ENCODE measurements around the gene CACNA1C.
A peak's percentile ranks its signal among the peaks of the same experiment; 100 is the strongest.

CACNA1C gene

DNA sequence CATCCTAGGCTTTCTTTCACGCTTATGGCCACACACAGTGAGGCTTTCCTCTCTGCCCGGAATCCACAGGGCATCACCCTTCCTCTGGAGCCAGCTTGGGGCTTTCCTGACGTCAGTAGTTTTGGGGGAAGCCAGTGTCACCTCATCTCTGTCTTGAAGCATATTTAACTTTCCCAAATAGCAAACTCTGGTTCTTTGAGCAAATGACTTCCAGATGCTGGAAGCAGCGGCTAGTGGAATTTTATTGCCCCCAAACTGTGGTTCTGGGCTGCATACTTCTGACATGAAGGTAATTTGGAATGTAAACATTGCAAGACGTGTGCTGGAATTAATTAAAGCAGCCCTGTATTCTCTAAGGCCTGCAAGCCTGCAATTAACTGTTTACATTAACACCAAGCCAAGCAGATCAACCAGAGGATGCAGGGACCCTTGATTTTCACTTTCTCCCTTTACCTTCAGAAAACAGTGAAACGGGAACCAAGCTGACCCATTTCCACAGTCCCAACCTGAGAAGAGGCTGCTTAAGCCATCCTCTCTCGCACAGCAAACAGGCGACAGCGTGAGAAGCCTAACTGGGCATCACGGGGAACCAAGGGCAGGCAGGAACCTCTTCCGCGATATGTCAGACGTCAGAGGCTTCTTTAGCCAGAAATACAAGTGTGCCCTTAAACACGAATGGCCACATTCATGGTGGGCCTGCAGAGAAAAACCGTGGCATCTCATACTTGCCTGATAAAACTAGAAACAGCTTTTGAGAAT lies 258.4 kb downstream of the CACNA1C start:
- Histone ChIP-seq H3K9me3 (ENCODE audit: control insufficient read depth, low read length) (peaks cover 6% of the 10 kb centered on the region), H3K9ac (ENCODE audit: low read length) (peak overlapping the region; percentile 13), H3K4me1 (ENCODE audit: control insufficient read depth, insufficient read depth, low read length) (peaks cover 14% of the 10 kb centered on the region), H3K36me3 (ENCODE audit: control insufficient read depth, insufficient read depth, low read length, severe bottlenecking) (no peaks in the 10 kb centered on the region), H3K4me3 (ENCODE audit: low read length) (no peak overlapping the region), H3K27me3 (replicated peaks; ENCODE audit: control insufficient read depth, insufficient read depth, low read length) (no peaks in the 10 kb centered on the region)
- peak; percentile 86 for DNase-seq (ENCODE audit: low read depth)

DNA sequence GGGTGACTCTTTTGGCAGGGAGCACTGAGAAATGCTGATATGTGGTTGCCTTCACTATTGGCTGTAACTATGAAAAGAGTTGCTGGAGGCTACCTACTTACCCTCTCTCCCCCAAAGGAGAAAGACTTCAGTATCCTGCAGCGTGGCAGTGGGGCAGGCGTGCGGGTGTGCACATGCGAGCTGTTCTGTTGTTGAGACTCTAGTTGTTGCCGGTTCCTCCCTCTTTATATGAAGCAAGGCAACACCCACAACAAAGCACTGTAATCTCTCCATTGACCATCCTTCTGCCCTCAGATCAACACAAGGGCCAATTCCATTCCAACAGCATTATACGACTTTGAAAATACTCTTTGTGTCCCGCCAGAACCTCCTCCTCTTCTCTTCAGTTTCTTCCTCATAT lies 259.4 kb downstream of the CACNA1C start:
- peaks cover 6% of the 10 kb centered on the region for H3K9me3 ChIP-seq (ENCODE audit: control insufficient read depth, low read length)
- H3K36me3 ChIP-seq (ENCODE audit: control insufficient read depth, insufficient read depth, low read length, severe bottlenecking) = no peaks in the 10 kb centered on the region
- DNase-seq (ENCODE audit: low read depth) = no peak
- no peak overlapping the region for H3K9ac ChIP-seq (ENCODE audit: low read length)
- peaks cover 14% of the 10 kb centered on the region for H3K4me1 ChIP-seq (ENCODE audit: control insufficient read depth, insufficient read depth, low read length)
- H3K27me3 ChIP-seq (replicated peaks; ENCODE audit: control insufficient read depth, insufficient read depth, low read length) = no peaks in the 10 kb centered on the region
- H3K4me3 ChIP-seq (ENCODE audit: low read length) = no peak overlapping the region

DNA sequence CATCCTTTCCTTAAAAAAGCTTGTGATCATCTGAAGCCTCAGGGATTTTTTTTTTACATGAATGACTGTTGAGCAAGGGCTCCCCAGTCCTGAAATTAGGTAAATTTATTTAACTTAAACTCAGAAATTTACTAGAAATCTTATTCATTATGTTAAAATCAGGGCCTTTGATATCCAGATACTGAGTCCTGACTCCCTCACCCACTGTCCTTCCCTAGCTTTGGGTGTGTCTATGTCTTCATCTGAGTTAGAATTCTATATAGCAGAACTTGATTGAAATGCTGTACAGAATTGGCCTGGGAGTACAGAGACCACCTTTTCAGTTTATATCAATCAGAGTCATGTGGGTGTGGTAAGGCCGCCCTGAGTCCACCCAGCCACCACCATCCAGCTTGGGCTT lies 260.0 kb downstream of the CACNA1C start:
- Histone ChIP-seq H3K4me1 (ENCODE audit: control insufficient read depth, insufficient read depth, low read length) (peaks cover 14% of the 10 kb centered on the region), H3K4me3 (ENCODE audit: low read length) (no peak overlapping the region), H3K9ac (ENCODE audit: low read length) (no peak overlapping the region), H3K9me3 (ENCODE audit: control insufficient read depth, low read length) (peaks cover 6% of the 10 kb centered on the region), H3K36me3 (ENCODE audit: control insufficient read depth, insufficient read depth, low read length, severe bottlenecking) (no peaks in the 10 kb centered on the region), H3K27me3 (replicated peaks; ENCODE audit: control insufficient read depth, insufficient read depth, low read length) (no peaks in the 10 kb centered on the region)
- DNase-seq (ENCODE audit: low read depth) = no peak

DNA sequence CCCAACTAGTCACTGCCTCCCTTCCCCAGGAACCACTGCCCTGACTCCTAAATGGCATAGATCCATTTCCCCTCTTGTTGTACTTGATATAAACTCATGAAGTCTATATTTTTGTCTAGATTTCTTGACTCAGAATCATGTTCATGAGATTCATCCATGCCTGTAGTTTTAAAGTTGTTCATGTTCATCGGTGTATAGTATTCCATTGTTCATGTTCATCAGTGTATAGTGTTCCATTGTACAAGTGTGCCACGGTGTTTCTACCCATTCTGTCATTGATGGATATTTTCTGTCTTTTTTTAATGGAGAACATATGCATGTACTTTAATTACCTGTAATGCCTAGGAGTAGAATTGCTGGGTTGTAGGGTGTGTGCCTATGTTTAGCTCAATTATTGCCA lies 261.7 kb downstream of the CACNA1C start:
- Histone ChIP-seq H3K4me3 (ENCODE audit: low read length) (no peak overlapping the region), H3K9ac (ENCODE audit: low read length) (no peak overlapping the region), H3K27me3 (replicated peaks; ENCODE audit: control insufficient read depth, insufficient read depth, low read length) (no peaks in the 10 kb centered on the region), H3K36me3 (ENCODE audit: control insufficient read depth, insufficient read depth, low read length, severe bottlenecking) (no peaks in the 10 kb centered on the region), H3K4me1 (ENCODE audit: control insufficient read depth, insufficient read depth, low read length) (peaks cover 22% of the 10 kb centered on the region), H3K9me3 (ENCODE audit: control insufficient read depth, low read length) (no peaks in the 10 kb centered on the region)
- DNase-seq (ENCODE audit: low read depth) = no peak

DNA sequence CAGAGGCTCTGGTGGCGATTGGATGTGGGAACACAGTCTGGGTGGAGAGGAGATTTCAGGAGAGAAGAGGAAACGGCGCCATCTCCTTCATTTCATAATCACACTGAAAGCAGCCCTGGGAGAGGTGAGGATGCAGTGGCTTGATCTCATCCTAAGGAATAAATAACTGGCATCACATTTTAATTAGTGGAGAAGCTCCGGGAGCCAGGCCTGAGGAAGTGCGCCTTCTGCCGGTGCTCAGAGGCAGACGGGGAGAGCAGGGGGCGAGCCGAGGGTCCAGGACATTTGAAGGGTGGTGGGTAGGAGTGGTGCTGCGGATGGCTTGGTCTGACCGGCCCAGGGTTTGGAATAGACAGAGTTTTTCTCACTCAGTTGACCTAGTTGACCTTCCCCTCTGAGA lies 265.0 kb downstream of the CACNA1C start:
- H3K4me1 ChIP-seq (ENCODE audit: control insufficient read depth, insufficient read depth, low read length) = peaks cover 23% of the 10 kb centered on the region
- H3K9me3 ChIP-seq (ENCODE audit: control insufficient read depth, low read length) = no peaks in the 10 kb centered on the region
- DNase-seq (ENCODE audit: low read depth) = no peak

DNA sequence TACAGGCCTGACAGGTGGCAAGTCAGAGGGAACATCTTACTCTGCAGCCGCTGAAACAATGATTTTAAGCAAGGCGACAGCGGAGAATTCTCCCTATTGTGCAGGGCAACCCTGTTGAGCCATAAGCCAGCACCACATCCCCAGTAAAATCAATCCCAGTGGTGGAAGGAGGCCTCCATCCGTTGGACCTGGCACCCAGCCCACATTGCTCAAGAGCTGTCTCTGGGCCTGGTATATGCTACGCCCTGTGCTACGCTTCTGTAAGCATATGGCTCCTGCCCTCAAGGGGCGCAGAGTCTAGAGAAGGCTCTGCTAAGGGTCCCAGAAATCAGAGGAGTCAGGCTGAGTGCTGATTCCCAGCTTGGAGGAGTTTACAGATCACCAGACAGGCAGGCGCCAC lies 265.5 kb downstream of the CACNA1C start:
- DNase-seq (ENCODE audit: low read depth) = peak; percentile 15
- no peaks in the 10 kb centered on the region for H3K9me3 ChIP-seq (ENCODE audit: control insufficient read depth, low read length)
- H3K4me3 ChIP-seq (ENCODE audit: low read length) = no peak overlapping the region
- H3K9ac ChIP-seq (ENCODE audit: low read length) = no peak overlapping the region
- H3K27me3 ChIP-seq (replicated peaks; ENCODE audit: control insufficient read depth, insufficient read depth, low read length) = no peaks in the 10 kb centered on the region
- H3K4me1 ChIP-seq (ENCODE audit: control insufficient read depth, insufficient read depth, low read length) = peaks cover 23% of the 10 kb centered on the region
- H3K36me3 ChIP-seq (ENCODE audit: control insufficient read depth, insufficient read depth, low read length, severe bottlenecking) = no peaks in the 10 kb centered on the region

More for the DNA sequence above, 265.0 kb downstream of the CACNA1C start:
- Histone ChIP-seq H3K36me3 (ENCODE audit: control insufficient read depth, insufficient read depth, low read length, severe bottlenecking) (no peaks in the 10 kb centered on the region), H3K9ac (ENCODE audit: low read length) (no peak overlapping the region), H3K27me3 (replicated peaks; ENCODE audit: control insufficient read depth, insufficient read depth, low read length) (no peaks in the 10 kb centered on the region), H3K4me3 (ENCODE audit: low read length) (no peak overlapping the region)

DNA sequence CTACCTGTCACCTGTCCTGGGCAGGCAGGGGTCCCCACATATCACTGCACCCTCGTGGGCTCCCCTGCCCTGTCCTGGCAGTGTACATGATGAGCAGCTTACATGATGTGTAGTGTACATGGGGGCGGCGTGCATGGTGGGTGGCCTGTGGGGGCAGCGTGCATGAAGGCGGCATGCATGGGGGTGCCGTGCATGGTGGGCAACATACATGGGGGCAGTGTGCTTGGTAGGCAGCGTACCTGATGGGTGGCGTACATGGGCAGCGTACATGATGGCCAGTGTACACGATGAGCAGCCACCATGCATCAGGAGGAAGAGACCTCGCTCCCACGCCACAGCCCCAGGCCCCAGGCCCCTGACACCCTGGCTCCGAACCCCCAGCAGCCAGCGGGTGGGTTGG lies 266.3 kb downstream of the CACNA1C start:
- no peaks in the 10 kb centered on the region for H3K9me3 ChIP-seq (ENCODE audit: control insufficient read depth, low read length)
- DNase-seq (ENCODE audit: low read depth) = no peak
- H3K4me3 ChIP-seq (ENCODE audit: low read length) = no peak overlapping the region
- H3K9ac ChIP-seq (ENCODE audit: low read length) = no peak overlapping the region
- no peaks in the 10 kb centered on the region for H3K36me3 ChIP-seq (ENCODE audit: control insufficient read depth, insufficient read depth, low read length, severe bottlenecking)
- no peaks in the 10 kb centered on the region for H3K27me3 ChIP-seq (replicated peaks; ENCODE audit: control insufficient read depth, insufficient read depth, low read length)
- H3K4me1 ChIP-seq (ENCODE audit: control insufficient read depth, insufficient read depth, low read length) = peaks cover 31% of the 10 kb centered on the region

DNA sequence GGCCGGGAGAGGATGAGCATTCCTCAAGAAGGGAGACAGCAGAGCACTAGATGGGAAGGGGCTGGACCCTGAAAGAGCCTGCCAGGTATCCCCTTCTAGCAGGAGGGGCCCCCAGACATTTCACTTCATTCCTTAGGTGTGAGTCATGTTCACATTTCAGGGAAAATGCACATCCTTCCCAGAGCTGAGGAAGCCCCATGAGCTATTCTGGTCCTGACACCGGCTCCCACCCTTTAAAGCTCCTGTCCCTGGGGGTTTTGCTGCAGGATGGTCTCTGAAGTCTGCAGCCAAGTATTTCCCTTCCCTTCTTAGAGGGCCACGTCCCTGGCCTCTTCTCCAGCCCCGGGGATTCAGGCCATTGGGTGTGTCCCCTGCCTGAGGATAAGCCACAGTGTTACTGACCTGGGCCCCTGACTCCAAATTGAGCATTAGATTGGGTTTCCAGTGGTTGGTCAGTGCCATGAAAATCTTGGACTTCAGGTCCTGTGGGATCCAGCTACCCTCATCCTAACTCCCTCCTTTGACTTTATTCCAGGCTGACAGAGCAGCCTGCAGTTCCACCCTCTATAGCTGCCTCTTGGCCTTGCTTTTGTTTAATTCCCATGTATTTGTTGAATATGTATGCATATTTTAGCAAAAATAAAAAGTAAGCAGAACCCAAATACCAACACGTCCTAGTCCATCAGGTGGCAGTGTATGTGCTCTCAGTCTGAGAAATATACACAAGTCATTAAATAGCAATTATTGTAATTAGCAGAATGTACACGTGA lies 267.1 kb downstream of the CACNA1C start:
- Histone ChIP-seq H3K9ac (ENCODE audit: low read length) (peak overlapping the region; percentile 62), H3K36me3 (ENCODE audit: control insufficient read depth, insufficient read depth, low read length, severe bottlenecking) (no peaks in the 10 kb centered on the region), H3K27me3 (replicated peaks; ENCODE audit: control insufficient read depth, insufficient read depth, low read length) (no peaks in the 10 kb centered on the region), H3K4me1 (ENCODE audit: control insufficient read depth, insufficient read depth, low read length) (peaks cover 35% of the 10 kb centered on the region), H3K9me3 (ENCODE audit: control insufficient read depth, low read length) (no peaks in the 10 kb centered on the region), H3K4me3 (ENCODE audit: low read length) (no peak overlapping the region)
- DNase-seq (ENCODE audit: low read depth) = peak; percentile 60

DNA sequence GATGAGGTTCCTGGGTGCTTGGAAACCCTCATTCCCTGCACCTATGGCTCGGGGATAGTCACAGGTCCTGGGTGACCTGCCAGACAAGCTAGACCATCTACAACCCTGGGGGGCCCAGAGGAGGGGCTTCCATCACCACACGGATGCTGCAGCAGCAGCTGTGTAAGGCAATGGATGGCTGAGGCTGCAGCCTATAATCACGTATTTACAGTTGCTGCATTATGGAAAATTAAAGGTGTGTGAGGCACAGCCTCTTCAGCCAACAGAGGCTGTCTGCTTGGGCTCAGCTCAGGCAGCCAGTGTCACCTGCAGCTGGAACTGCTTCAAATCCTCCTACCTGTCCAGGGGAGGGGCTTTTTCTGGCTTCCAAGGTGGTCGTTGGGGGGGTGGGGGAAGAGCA lies 268.1 kb downstream of the CACNA1C start:
- Histone ChIP-seq H3K9ac (ENCODE audit: low read length) (peak overlapping the region; percentile 62), H3K36me3 (ENCODE audit: control insufficient read depth, insufficient read depth, low read length, severe bottlenecking) (no peaks in the 10 kb centered on the region), H3K4me1 (ENCODE audit: control insufficient read depth, insufficient read depth, low read length) (peaks cover 35% of the 10 kb centered on the region), H3K27me3 (replicated peaks; ENCODE audit: control insufficient read depth, insufficient read depth, low read length) (no peaks in the 10 kb centered on the region), H3K4me3 (ENCODE audit: low read length) (no peak overlapping the region), H3K9me3 (ENCODE audit: control insufficient read depth, low read length) (no peaks in the 10 kb centered on the region)
- DNase-seq (ENCODE audit: low read depth) = no peak

DNA sequence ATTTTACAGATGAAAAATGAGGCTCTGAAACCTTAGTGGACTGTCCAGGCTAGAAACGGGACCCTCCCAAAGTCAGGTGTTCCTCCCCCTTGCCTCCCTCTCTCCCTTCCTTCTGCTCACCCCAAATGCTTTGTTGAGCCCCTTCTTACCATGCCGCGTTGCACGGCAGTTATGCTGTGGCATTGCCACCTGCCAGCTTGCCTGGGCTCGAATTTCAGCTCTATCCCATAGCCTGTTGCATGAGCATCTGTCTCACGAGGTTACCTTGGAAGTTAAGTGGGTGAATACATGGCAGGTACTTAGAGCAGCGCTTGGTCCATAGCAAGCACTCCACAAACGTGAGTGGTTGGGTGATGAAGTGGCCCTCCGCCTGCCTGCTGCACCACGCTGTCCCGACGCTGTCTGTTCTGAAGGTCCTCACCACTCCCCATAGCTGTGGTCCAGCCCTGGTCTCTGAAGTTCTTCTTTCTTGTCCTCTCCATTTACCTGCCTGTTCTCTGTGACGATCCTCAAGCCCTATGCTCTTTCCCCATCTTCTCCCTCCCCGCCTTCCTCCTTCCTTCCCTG lies 269.9 kb downstream of the CACNA1C start:
- DNase-seq (ENCODE audit: low read depth) = no peak
- Histone ChIP-seq H3K4me1 (ENCODE audit: control insufficient read depth, insufficient read depth, low read length) (peaks cover 35% of the 10 kb centered on the region), H3K9me3 (ENCODE audit: control insufficient read depth, low read length) (no peaks in the 10 kb centered on the region), H3K9ac (ENCODE audit: low read length) (no peak overlapping the region), H3K36me3 (ENCODE audit: control insufficient read depth, insufficient read depth, low read length, severe bottlenecking) (no peaks in the 10 kb centered on the region), H3K4me3 (ENCODE audit: low read length) (no peak overlapping the region), H3K27me3 (replicated peaks; ENCODE audit: control insufficient read depth, insufficient read depth, low read length) (no peaks in the 10 kb centered on the region)

DNA sequence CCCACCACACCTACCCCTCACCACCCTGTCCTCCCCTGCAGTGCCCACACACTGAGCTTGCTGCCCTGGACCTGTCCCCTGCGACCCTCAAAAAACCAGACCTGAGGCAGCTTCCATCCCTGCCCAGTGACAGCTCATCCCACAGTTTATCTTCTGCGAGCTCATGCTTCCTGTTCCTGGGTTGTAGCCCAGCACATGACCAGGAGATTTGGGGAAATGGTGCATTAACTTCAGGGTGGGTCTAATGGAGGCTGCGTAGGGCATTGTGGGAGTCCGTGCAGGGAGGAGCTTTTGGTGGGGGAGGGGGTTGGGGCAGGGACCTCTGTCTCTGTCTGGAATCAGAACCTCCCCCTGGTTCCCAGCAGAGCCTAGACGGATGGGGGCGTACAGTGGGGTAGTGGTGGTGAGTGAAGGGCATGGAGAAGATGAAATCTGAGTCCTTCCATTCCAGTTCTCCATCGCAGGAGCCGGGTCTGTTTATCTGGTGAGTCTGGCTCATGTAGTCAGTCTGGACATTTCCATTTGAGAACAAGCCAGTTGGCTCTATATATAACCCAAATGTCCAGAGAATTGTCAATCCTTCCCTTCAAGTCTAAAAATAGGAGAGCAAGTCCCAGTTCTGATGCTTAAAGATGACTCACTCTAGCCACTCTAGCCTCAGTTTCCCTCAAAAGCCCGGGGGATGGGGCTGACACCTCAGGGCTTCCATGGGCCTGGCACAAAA lies 270.9 kb downstream of the CACNA1C start:
- Histone ChIP-seq H3K36me3 (ENCODE audit: control insufficient read depth, insufficient read depth, low read length, severe bottlenecking) (no peaks in the 10 kb centered on the region), H3K4me3 (ENCODE audit: low read length) (no peak overlapping the region), H3K4me1 (ENCODE audit: control insufficient read depth, insufficient read depth, low read length) (peaks cover 34% of the 10 kb centered on the region), H3K27me3 (replicated peaks; ENCODE audit: control insufficient read depth, insufficient read depth, low read length) (no peaks in the 10 kb centered on the region), H3K9ac (ENCODE audit: low read length) (no peak overlapping the region), H3K9me3 (ENCODE audit: control insufficient read depth, low read length) (no peaks in the 10 kb centered on the region)
- no peak for DNase-seq (ENCODE audit: low read depth)
